ENCODE data around the gene LRRC53. TPM values are rescaled to one million over a fixed set of nuclear protein-coding genes. Genes with fewer than 3 reads are reported as not detected.

The LRRC53 gene
- not detected for total RNA-seq
- not detected for polyA plus RNA-seq
- long read RNA-seq, donor 1: 0 reads
- long read RNA-seq, donor 2: 0 reads

- DNase-seq (no peak), ATAC-seq (ENCODE audit: low FRiP score) (no peak)
- H3K27ac ChIP-seq (ENCODE audit: low read depth in 1 of 2, low read length in 2 of 2): no peak within 1 kb of the TSS
- H3K9me3 ChIP-seq (ENCODE audit: control insufficient read depth, low read length): no peaks in the 10 kb centered on the region
- WGBS, 2 donors: 37 to 42% methylated on average over 2 of the region's 2 CpGs
- H3K27me3 ChIP-seq (ENCODE audit: control insufficient read depth in 1 of 2, insufficient read depth in 2 of 2, low read length in 1 of 2): no peaks in the 10 kb centered on the region
- intact Hi-C loops (cut with DNase I): no loop called here
- H3K4me1 ChIP-seq (ENCODE audit: control insufficient read depth in 1 of 2, insufficient read depth in 2 of 2, low read length in 2 of 2): no peaks in the 10 kb centered on the region
- H3K36me3 ChIP-seq (ENCODE audit: control insufficient read depth in 1 of 2, insufficient read depth in 2 of 2, low read length in 1 of 2): no peaks in the 10 kb centered on the region
- H3K4me3 ChIP-seq (ENCODE audit: low read length in 2 of 2): no peak within 1 kb of the TSS
Observed at GRCh38 chr1:74512170-74512915, at the start of gene LRRC53. LRRC53 (minus strand) TSS chr1:74512611; CDS start chr1:74483349, 29,262 bp downstream.

GRCh38 chr1:74549932-74550331, 37.5 kb upstream of the LRRC53 start:
- DNase-seq (no peak), ATAC-seq (ENCODE audit: low FRiP score) (no peak)
- peaks cover 4% of the 10 kb centered on the region for H3K9me3 ChIP-seq (ENCODE audit: control insufficient read depth, low read length)
- 88 to 93% methylated on average over 2 of the region's 2 CpGs for WGBS, 2 donors
- no peaks in the 10 kb centered on the region for H3K27me3 ChIP-seq (ENCODE audit: control insufficient read depth in 1 of 2, insufficient read depth in 2 of 2, low read length in 1 of 2)
- intact Hi-C loops (cut with DNase I): no loop called here
- H3K27ac ChIP-seq (ENCODE audit: low read depth in 1 of 2, low read length in 2 of 2): no peak overlapping the region
- no peaks in the 10 kb centered on the region for H3K4me1 ChIP-seq (ENCODE audit: control insufficient read depth in 1 of 2, insufficient read depth in 2 of 2, low read length in 2 of 2)
- H3K4me3 ChIP-seq (ENCODE audit: low read length in 2 of 2): no peak overlapping the region
- H3K36me3 ChIP-seq (ENCODE audit: control insufficient read depth in 1 of 2, insufficient read depth in 2 of 2, low read length in 1 of 2): no peaks in the 10 kb centered on the region

GRCh38 chr1:74548961-74549750, 36.7 kb upstream of the LRRC53 start:
- Histone ChIP-seq H3K4me3 (ENCODE audit: low read length in 2 of 2) (no peak overlapping the region), H3K9me3 (ENCODE audit: control insufficient read depth, low read length) (peaks cover 4% of the 10 kb centered on the region), H3K4me1 (ENCODE audit: control insufficient read depth in 1 of 2, insufficient read depth in 2 of 2, low read length in 2 of 2) (no peaks in the 10 kb centered on the region), H3K36me3 (ENCODE audit: control insufficient read depth in 1 of 2, insufficient read depth in 2 of 2, low read length in 1 of 2) (no peaks in the 10 kb centered on the region), H3K27me3 (ENCODE audit: control insufficient read depth in 1 of 2, insufficient read depth in 2 of 2, low read length in 1 of 2) (no peaks in the 10 kb centered on the region), H3K27ac (ENCODE audit: low read depth in 1 of 2, low read length in 2 of 2) (no peak overlapping the region)
- 71 to 83% methylated on average over 4 of the region's 4 CpGs for WGBS, 2 donors
- intact Hi-C loops (cut with DNase I): no loop called here
- no peak for ATAC-seq (ENCODE audit: low FRiP score)
- DNase-seq: no peak

GRCh38 chr1:74545821-74546220, 33.4 kb upstream of the LRRC53 start:
- no peaks in the 10 kb centered on the region for H3K4me1 ChIP-seq (ENCODE audit: control insufficient read depth in 1 of 2, insufficient read depth in 2 of 2, low read length in 2 of 2)
- no peak for ATAC-seq (ENCODE audit: low FRiP score)
- H3K36me3 ChIP-seq (ENCODE audit: control insufficient read depth in 1 of 2, insufficient read depth in 2 of 2, low read length in 1 of 2): no peaks in the 10 kb centered on the region
- H3K4me3 ChIP-seq (ENCODE audit: low read length in 2 of 2): no peak overlapping the region
- no peaks in the 10 kb centered on the region for H3K27me3 ChIP-seq (ENCODE audit: control insufficient read depth in 1 of 2, insufficient read depth in 2 of 2, low read length in 1 of 2)
- 91 to 92% methylated on average over 2 of the region's 2 CpGs for WGBS, 2 donors
- H3K9me3 ChIP-seq (ENCODE audit: control insufficient read depth, low read length): peaks cover 4% of the 10 kb centered on the region
- H3K27ac ChIP-seq (ENCODE audit: low read depth in 1 of 2, low read length in 2 of 2): no peak overlapping the region
- intact Hi-C loops (cut with DNase I): no loop called here
- DNase-seq: no peak

DNA sequence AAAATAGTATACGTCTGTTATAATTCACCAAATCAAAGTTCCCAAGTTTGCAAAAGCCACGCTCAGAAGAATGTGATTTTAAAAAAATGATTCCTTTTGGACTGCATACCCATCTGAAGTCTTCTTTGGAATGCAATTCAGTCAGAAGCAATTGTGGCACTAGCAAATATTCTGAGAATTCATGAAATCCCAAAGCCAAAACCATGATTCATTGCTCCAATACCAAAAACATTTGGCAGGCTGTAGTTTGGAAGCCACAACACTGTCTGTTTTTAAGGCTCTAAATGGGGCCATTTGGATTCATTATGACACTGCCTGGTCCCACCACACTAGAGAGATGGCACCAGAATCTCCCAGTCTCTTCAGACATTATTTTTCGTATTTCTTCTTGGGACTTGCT, 21.8 kb upstream of the LRRC53 start:
- WGBS, 2 donors: 47 to 51% methylated on average over 3 of the region's 3 CpGs
- no peak for ATAC-seq (ENCODE audit: low FRiP score)
- Histone ChIP-seq H3K4me3 (ENCODE audit: low read length in 2 of 2) (no peak overlapping the region), H3K27me3 (ENCODE audit: control insufficient read depth in 1 of 2, insufficient read depth in 2 of 2, low read length in 1 of 2) (no peaks in the 10 kb centered on the region), H3K9me3 (ENCODE audit: control insufficient read depth, low read length) (no peaks in the 10 kb centered on the region), H3K36me3 (ENCODE audit: control insufficient read depth in 1 of 2, insufficient read depth in 2 of 2, low read length in 1 of 2) (no peaks in the 10 kb centered on the region), H3K4me1 (ENCODE audit: control insufficient read depth in 1 of 2, insufficient read depth in 2 of 2, low read length in 2 of 2) (no peaks in the 10 kb centered on the region), H3K27ac (ENCODE audit: low read depth in 1 of 2, low read length in 2 of 2) (no peak overlapping the region)
- intact Hi-C loops (cut with DNase I): no loop called here
- DNase-seq: no peak

- Histone ChIP-seq H3K36me3 (ENCODE audit: control insufficient read depth in 1 of 2, insufficient read depth in 2 of 2, low read length in 1 of 2) (no peaks in the 10 kb centered on the region), H3K4me1 (ENCODE audit: control insufficient read depth in 1 of 2, insufficient read depth in 2 of 2, low read length in 2 of 2) (no peaks in the 10 kb centered on the region), H3K27ac (ENCODE audit: low read depth in 1 of 2, low read length in 2 of 2) (no peak overlapping the region), H3K4me3 (ENCODE audit: low read length in 2 of 2) (no peak overlapping the region), H3K27me3 (ENCODE audit: control insufficient read depth in 1 of 2, insufficient read depth in 2 of 2, low read length in 1 of 2) (no peaks in the 10 kb centered on the region), H3K9me3 (ENCODE audit: control insufficient read depth, low read length) (no peaks in the 10 kb centered on the region)
- ATAC-seq (ENCODE audit: low FRiP score): no peak
- intact Hi-C loops (cut with DNase I): no loop called here
- WGBS, 2 donors: 77 to 83% methylated on average over 1 of the region's 1 CpG
- no peak for DNase-seq
Observed at GRCh38 chr1:74531796-74532195, 19.4 kb upstream of the LRRC53 start.

DNA sequence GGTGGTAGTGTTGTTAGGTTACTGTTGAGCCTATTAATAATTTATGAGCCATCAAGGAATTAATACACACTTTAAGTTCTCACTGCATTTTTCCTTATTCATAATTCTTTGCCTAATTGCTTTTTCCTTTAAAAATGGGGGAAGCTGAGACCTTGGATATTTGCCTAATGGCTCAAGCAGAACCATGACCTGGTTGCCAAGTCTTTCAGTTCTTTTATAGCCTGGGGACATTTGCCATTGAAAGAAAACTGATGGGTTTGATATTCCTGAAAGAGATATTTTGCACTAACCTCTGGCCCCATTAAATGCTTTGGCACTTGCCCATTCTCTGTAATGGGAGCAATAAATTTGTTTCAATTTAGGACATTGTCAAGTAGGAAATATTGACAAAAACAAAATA, 18.5 kb upstream of the LRRC53 start:
- H3K4me3 ChIP-seq (ENCODE audit: low read length in 2 of 2): no peak overlapping the region
- intact Hi-C loops (cut with DNase I): no loop called here
- no peak for ATAC-seq (ENCODE audit: low FRiP score)

DNA sequence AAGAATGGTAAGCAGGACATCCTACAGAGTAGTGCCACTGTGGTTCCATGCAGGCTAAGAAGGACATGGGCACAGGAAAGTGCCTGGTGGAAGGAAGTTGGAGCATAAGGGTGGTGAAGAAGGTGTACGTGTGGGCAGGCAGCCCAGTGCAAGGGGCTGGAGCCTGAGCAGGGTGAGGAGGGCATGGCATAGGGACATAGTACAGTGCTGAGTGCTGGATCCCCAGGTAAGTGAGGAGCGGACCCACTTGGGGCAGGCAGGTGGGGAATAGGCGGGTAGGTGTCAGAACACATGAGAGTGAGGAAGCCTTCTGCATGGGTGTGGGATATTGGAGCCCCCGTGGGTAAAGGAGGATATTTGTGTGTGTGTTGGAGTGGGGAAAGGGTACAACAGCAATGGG, 15.7 kb upstream of the LRRC53 start:
- Histone ChIP-seq H3K36me3 (ENCODE audit: control insufficient read depth in 1 of 2, insufficient read depth in 2 of 2, low read length in 1 of 2) (no peaks in the 10 kb centered on the region), H3K9me3 (ENCODE audit: control insufficient read depth, low read length) (no peaks in the 10 kb centered on the region), H3K27me3 (ENCODE audit: control insufficient read depth in 1 of 2, insufficient read depth in 2 of 2, low read length in 1 of 2) (peaks cover 0 to 2% of the 10 kb centered on the region in 2 donors), H3K4me3 (ENCODE audit: low read length in 2 of 2) (no peak overlapping the region), H3K4me1 (ENCODE audit: control insufficient read depth in 1 of 2, insufficient read depth in 2 of 2, low read length in 2 of 2) (no peaks in the 10 kb centered on the region), H3K27ac (ENCODE audit: low read depth in 1 of 2, low read length in 2 of 2) (no peak overlapping the region)
- ATAC-seq (ENCODE audit: low FRiP score) (peak; percentile 52), DNase-seq (no peak)
- 87 to 91% methylated on average over 4 of the region's 4 CpGs for WGBS, 2 donors
- intact Hi-C loops (cut with DNase I): no loop called here

More for the DNA sequence above, 18.5 kb upstream of the LRRC53 start:
- Histone ChIP-seq H3K4me1 (ENCODE audit: control insufficient read depth in 1 of 2, insufficient read depth in 2 of 2, low read length in 2 of 2) (no peaks in the 10 kb centered on the region), H3K9me3 (ENCODE audit: control insufficient read depth, low read length) (no peaks in the 10 kb centered on the region), H3K27me3 (ENCODE audit: control insufficient read depth in 1 of 2, insufficient read depth in 2 of 2, low read length in 1 of 2) (no peaks in the 10 kb centered on the region), H3K27ac (ENCODE audit: low read depth in 1 of 2, low read length in 2 of 2) (no peak overlapping the region), H3K36me3 (ENCODE audit: control insufficient read depth in 1 of 2, insufficient read depth in 2 of 2, low read length in 1 of 2) (no peaks in the 10 kb centered on the region)
- DNase-seq: no peak

DNA sequence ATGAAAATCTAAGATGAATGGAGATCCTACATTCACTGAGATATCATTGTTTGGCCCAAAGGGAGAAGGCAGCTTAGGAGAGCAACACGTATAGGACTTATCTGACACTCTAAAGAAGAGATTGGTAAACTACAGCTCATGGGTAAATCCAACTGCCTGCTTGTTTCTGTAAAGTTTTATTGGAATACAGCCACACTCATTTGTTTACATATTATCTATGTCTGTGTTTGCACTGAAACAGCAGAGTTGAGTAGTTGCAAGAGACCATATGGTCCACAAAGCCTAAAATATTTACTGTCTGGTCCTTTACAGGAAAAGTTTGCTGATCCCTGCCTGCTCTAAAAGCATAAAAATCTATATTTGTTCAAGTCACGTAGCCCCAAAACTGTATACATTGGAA, 14.3 kb upstream of the LRRC53 start:
- ATAC-seq (ENCODE audit: low FRiP score) (no peak), DNase-seq (no peak)
- no peaks in the 10 kb centered on the region for H3K36me3 ChIP-seq (ENCODE audit: control insufficient read depth in 1 of 2, insufficient read depth in 2 of 2, low read length in 1 of 2)
- 55 to 62% methylated on average over 2 of the region's 2 CpGs for WGBS, 2 donors
- H3K27ac ChIP-seq (ENCODE audit: low read depth in 1 of 2, low read length in 2 of 2): no peak overlapping the region
- intact Hi-C loops (cut with DNase I): no loop called here
- no peak overlapping the region for H3K4me3 ChIP-seq (ENCODE audit: low read length in 2 of 2)
- no peaks in the 10 kb centered on the region for H3K4me1 ChIP-seq (ENCODE audit: control insufficient read depth in 1 of 2, insufficient read depth in 2 of 2, low read length in 2 of 2)
- H3K27me3 ChIP-seq (ENCODE audit: control insufficient read depth in 1 of 2, insufficient read depth in 2 of 2, low read length in 1 of 2): peaks cover 2 to 3% of the 10 kb centered on the region in 2 donors
- H3K9me3 ChIP-seq (ENCODE audit: control insufficient read depth, low read length): no peaks in the 10 kb centered on the region
